Sigmoid colon (tissue), 4 donors: ENCODE data around the gene KBTBD12.

ENCODE experiments used
- CTCF ChIP-seq, 4 experiments: fragments of 450-650 bp in 3 of 4; fragments of 200-600 bp in 1 of 4; IDR thresholded peaks; one replicate each; pipeline ENCODE4 v1.5.1; 2016 to 2019; ENCODE audit warnings: antibody characterized with exemption in 4 of 4, mild to moderate bottlenecking in 3 of 4, moderate library complexity in 2 of 4
- EP300 ChIP-seq, 4 donors: sonication (generic); formaldehyde crosslinking; IDR thresholded peaks; one replicate each; pipeline ENCODE4 v1.6.1; 2017; ENCODE audit warnings: antibody characterized with exemption in 4 of 4
- POLR2AphosphoS5 ChIP-seq, 4 donors: sonication (generic); formaldehyde crosslinking; IDR thresholded peaks; one replicate each; pipeline ENCODE4 v1.6.1; 2017; ENCODE audit warnings: antibody characterized with exemption in 4 of 4

- no peak for TF ChIP-seq CTCF (IDR thresholded peaks at IDR 0.05)
- no peak for TF ChIP-seq POLR2AphosphoS5 (IDR thresholded peaks at IDR 0.05)
- TF ChIP-seq EP300 (IDR thresholded peaks at IDR 0.05) = no peak
These were observed 28.1 kb upstream of the KBTBD12 start for GRCh38 chr3:127886956-127887231.
